Skeletal muscle satellite cell (primary cell): ENCODE data around the gene TTLL10.
A peak's percentile ranks its signal among the peaks of the same experiment; 100 is the strongest.

ENCODE experiments used
- H3K27me3 ChIP-seq: 2 replicates; pipeline ENCODE4 v1.7.0; 2013; ENCODE audit warnings: low read length; ENCODE audit not compliant: control insufficient read depth, insufficient read depth
- H3K36me3 ChIP-seq: 2 replicates; pipeline ENCODE4 v1.7.0; 2013; ENCODE audit warnings: mild to moderate bottlenecking, control low read depth, low read length; ENCODE audit not compliant: insufficient read depth
- H3K4me1 ChIP-seq: 2 replicates; pipeline ENCODE4 v1.7.0; 2013; ENCODE audit warnings: low read length; ENCODE audit not compliant: control insufficient read depth, insufficient read depth
- H3K4me2 ChIP-seq: 2 replicates; pipeline ENCODE4 v1.7.0; 2013; ENCODE audit warnings: mild to moderate bottlenecking, low read length
- H3K4me3 ChIP-seq: 2 replicates; pipeline ENCODE4 v1.7.0; 2013; ENCODE audit warnings: low read length
- H3K9ac ChIP-seq: 2 replicates; pipeline ENCODE4 v1.7.0; 2013; ENCODE audit warnings: mild to moderate bottlenecking, low read depth, low read length, moderate library complexity
- H3K9me3 ChIP-seq: replicated peaks from 2 replicates; pipeline ENCODE4 v1.7.0; 2013; ENCODE audit warnings: mild to moderate bottlenecking, control low read depth, low read length

The TTLL10 gene

GRCh38 chr1:1199961-1200875 lies 26.5 kb downstream of the TTLL10 start:
- Histone ChIP-seq H3K4me1 (no peaks in the 10 kb centered on the region), H3K9me3 (no peaks in the 10 kb centered on the region), H3K4me3 (no peak overlapping the region), H3K36me3 (no peaks in the 10 kb centered on the region), H3K27me3 (peaks cover 4% of the 10 kb centered on the region), H3K9ac (no peak overlapping the region), H3K4me2 (no peak overlapping the region)

GRCh38 chr1:1200876-1201810 lies 27.5 kb downstream of the TTLL10 start:
- Histone ChIP-seq H3K27me3 (peaks cover 9% of the 10 kb centered on the region), H3K4me2 (peak overlapping the region; percentile 74), H3K4me3 (peak overlapping the region; percentile 52), H3K9ac (no peak overlapping the region), H3K9me3 (no peaks in the 10 kb centered on the region), H3K36me3 (no peaks in the 10 kb centered on the region), H3K4me1 (peaks cover 5% of the 10 kb centered on the region)

- Histone ChIP-seq H3K4me1 (peaks cover 14% of the 10 kb centered on the region), H3K4me3 (no peak overlapping the region), H3K9ac (no peak overlapping the region), H3K27me3 (peaks cover 21% of the 10 kb centered on the region), H3K36me3 (no peaks in the 10 kb centered on the region), H3K9me3 (no peaks in the 10 kb centered on the region), H3K4me2 (no peak overlapping the region)
Measured at GRCh38 chr1:1202831-1203560, 29.3 kb downstream of the TTLL10 start.

DNA sequence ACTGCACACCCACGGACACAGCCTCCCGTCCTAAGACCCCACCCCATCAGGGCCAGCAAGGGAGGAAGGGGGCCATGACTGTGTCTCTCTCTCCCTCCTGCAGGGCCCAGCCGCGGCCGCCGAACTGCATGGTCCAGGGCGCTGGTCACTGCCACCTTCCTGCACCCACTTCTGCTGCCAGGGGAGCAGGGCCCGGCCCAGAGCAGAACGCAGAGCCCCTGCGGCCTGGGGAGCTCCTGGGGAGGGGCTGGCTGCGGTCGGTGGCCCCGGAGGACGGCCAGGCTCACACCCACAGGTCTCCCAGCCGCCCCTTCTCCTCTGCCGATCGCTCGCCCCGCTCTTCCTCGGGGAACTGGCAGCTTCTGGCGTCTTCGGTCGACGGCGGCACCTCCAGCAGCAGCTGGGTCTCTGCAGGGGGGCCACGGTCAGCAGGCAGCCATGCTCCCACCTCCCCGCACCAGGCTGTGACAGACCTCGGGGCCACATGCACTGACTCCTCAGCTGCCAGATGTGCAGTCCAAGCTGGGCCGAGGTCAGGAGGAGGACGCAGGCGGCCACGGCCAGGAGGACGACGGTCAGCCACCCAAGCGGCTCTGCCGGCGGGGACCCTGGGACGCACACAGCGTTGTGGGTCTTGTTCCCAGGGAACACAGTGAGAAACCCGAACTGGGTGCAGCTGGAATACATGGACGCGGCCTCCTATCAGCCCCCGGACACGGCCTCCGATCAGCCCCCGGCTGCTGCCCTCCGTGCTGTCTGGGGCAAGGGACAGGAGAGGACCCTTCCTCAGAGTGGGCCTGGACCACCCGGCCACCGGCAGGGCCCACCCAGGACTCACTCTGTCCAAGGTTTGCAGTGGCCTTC lies 30.1 kb downstream of the TTLL10 start:
- Histone ChIP-seq H3K4me1 (peaks cover 21% of the 10 kb centered on the region), H3K9me3 (no peaks in the 10 kb centered on the region), H3K36me3 (no peaks in the 10 kb centered on the region), H3K4me2 (no peak overlapping the region), H3K27me3 (peaks cover 21% of the 10 kb centered on the region), H3K4me3 (no peak overlapping the region), H3K9ac (no peak overlapping the region)

DNA sequence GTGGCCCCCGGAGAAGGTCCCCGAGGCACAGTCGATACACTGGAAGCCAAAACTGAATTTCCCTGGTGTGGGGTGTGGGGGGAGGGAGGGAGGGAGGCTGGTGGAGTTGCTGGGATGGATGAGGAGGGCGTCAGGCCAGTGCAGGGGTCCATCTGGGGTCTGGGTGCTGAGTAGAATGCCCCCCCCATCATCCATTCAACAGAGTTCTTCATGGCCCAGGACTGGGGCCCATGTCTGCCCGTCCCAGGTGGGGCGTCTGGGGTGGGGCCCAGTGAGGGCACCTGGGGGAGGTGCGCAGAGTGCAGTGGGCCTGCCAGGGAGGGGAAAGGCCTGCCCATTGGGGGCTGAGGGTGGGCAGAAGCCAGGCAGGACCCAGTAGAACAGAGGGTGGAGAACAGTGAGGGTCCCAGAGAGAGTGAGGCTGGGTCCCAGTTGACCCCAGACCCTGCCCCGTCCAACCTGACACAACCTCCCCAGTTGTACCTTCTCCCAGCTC lies 30.8 kb downstream of the TTLL10 start:
- peaks cover 27% of the 10 kb centered on the region for H3K4me1 ChIP-seq
- peaks cover 21% of the 10 kb centered on the region for H3K27me3 ChIP-seq
- no peak overlapping the region for H3K4me3 ChIP-seq
- H3K9me3 ChIP-seq: no peaks in the 10 kb centered on the region
- no peak overlapping the region for H3K4me2 ChIP-seq
- H3K36me3 ChIP-seq: no peaks in the 10 kb centered on the region
- no peak overlapping the region for H3K9ac ChIP-seq

DNA sequence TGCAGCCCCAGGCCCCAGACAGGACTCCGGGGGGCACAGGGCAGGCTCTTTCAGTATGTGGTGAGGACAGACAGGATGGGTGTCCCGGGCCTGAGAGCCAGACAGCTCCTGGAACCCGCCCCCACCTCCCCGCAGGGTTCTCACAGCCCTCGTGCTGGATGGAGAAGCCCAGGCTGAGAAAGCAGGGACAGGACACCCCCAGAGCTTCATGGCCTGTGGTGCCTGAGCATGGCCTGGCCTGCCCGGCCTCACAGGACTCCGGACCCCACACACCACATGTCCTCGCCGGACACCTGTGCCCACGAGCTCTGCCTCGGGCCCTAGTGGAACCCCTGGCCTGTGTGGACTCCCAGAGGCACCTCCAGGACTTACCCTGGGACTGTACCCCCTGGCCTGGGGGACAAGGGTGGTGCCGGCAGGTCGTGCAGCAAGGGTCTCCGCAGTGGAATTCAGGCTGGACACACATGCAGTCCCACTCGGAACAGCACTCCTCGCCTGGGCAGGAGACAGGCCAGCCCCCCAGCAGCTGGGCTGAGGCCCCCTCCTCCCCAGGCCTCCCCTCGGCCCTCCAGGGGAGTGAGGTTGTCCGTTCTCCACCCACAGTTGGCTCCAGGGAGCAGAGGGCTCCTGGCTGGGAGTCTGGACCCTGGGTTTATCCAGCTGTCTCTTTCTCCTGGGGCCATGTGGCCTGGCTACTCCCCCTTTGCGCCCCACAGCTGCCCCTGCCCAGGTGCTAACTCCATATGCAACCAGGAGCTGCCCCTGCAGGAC lies 31.5 kb downstream of the TTLL10 start:
- H3K4me1 ChIP-seq: peaks cover 27% of the 10 kb centered on the region
- no peak overlapping the region for H3K4me2 ChIP-seq
- H3K4me3 ChIP-seq: no peak overlapping the region
- H3K9me3 ChIP-seq: no peaks in the 10 kb centered on the region
- no peak overlapping the region for H3K9ac ChIP-seq
- no peaks in the 10 kb centered on the region for H3K36me3 ChIP-seq
- peaks cover 21% of the 10 kb centered on the region for H3K27me3 ChIP-seq

- Histone ChIP-seq H3K4me2 (peak overlapping the region; percentile 67), H3K9me3 (no peaks in the 10 kb centered on the region), H3K4me3 (no peak overlapping the region), H3K27me3 (peaks cover 17% of the 10 kb centered on the region), H3K4me1 (peaks cover 27% of the 10 kb centered on the region), H3K9ac (no peak overlapping the region), H3K36me3 (no peaks in the 10 kb centered on the region)
Measured at GRCh38 chr1:1205769-1206375, 32.2 kb downstream of the TTLL10 start.

GRCh38 chr1:1206376-1206965 lies 32.8 kb downstream of the TTLL10 start, which contains the start of gene TNFRSF18:
Gene TNFRSF18, minus strand, starts transcription at chr1:1206592. Its CDS starts 21 bp downstream, at chr1:1206571.
- Histone ChIP-seq H3K4me3 (no peak within 1 kb of the TSS), H3K9ac (no peak within 1 kb of the TSS), H3K4me1 (peaks cover 27% of the 10 kb centered on the region), H3K9me3 (no peaks in the 10 kb centered on the region), H3K4me2 (peak within 1 kb of the TSS; percentile 67), H3K27me3 (peaks cover 17% of the 10 kb centered on the region), H3K36me3 (no peaks in the 10 kb centered on the region)

DNA sequence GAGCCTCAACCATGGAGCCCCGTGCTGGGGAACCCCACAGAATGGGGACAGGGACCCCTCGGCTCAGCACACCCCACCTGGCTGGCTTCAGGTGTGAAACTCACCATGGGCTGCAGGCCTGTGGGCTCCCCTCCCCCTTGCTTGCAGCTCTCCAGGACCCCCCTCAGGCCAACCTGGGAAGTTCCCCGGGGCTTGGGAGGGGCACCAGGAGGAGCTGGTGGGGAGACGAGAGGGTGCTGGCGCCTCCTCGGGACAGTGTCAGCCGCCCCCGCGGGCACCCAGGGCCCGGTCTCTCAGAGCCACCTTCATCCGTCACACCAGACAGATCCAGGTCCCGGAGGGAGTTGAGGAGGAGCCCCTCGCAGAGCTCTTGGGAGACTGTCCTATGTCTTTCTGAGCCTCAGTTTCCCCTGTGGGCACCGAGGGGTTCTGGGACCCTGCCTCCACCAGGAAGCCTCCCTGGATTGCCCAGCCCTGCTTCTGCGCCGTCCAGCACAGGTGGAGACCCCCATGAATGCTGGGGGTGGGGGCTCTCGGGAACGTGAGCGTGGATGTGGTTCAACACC lies 33.4 kb downstream of the TTLL10 start:
- Histone ChIP-seq H3K4me3 (no peak overlapping the region), H3K9ac (no peak overlapping the region), H3K4me1 (peaks cover 27% of the 10 kb centered on the region), H3K9me3 (no peaks in the 10 kb centered on the region), H3K4me2 (no peak overlapping the region), H3K36me3 (no peaks in the 10 kb centered on the region), H3K27me3 (peaks cover 17% of the 10 kb centered on the region)
